HG03520 (cell line): ENCODE data around the gene ANGPT4.

Source experiments
- ATAC-seq: cut with Tn5 transposase; IDR thresholded peaks from one replicate; pipeline ENCODE4 v1.9.1; 2021; ENCODE audit warnings: mild to moderate bottlenecking, moderate library complexity; ENCODE audit not compliant: unreplicated experiment

Gene ANGPT4, protein sequence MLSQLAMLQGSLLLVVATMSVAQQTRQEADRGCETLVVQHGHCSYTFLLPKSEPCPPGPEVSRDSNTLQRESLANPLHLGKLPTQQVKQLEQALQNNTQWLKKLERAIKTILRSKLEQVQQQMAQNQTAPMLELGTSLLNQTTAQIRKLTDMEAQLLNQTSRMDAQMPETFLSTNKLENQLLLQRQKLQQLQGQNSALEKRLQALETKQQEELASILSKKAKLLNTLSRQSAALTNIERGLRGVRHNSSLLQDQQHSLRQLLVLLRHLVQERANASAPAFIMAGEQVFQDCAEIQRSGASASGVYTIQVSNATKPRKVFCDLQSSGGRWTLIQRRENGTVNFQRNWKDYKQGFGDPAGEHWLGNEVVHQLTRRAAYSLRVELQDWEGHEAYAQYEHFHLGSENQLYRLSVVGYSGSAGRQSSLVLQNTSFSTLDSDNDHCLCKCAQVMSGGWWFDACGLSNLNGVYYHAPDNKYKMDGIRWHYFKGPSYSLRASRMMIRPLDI

DNA sequence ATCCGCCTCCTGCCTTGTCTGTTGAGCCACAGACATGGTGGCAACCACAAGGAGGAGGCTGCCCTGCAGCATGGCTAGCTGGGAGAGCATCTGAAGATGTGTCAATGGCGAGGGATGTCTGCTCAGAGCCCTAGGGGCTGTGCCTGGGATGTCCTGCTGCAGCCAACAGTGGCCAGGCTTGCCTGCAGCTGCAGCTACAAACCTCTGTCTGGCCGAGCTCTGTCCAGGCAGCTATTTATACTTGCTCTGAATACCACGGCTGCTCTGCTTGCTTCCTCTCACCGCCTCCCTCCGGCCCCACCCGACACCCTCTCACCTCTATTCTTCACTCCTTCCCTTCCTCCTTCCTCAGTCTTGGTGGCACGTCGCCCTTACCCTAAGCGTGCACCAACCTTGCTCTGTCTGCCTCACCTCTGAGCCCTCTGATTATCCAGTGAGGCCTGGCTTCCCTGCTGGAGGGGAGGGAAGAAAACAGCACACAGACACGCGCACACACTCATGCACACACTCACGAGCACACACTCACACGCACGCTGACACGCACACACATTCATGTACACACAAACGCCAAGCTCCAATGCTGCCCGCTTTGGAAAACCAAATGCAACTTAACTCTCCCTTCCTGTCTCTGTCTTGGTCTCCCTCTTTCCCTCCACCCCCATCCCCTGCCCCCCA, at the start of gene ANGPT4:
Gene ANGPT4 (minus strand): TSS at position 210 of the 675 bp plus-strand sequence. CDS start 120 bp downstream, at position 90.
- ATAC-seq: no peak

DNA sequence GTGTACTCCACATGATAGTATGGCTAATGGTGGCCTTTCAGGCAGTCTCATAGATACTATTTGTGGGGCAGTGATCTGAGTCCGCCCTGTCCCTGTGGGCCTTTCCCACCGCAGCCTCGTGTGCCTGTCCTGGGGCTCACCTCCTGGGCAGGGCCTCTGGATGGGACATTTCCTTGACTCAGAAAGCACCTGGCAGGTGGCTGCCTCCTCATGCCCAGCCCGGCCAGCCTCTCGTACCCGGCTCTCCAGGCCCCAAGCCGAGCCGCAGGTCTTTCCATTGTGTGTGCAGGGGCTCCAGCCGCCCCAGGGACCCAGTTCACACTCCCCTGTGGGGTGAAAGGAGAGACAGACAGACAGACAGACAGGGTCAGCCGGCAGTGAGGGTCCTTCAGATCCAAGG, 47.7 kb upstream of the ANGPT4 start:
- ATAC-seq: no peak

DNA sequence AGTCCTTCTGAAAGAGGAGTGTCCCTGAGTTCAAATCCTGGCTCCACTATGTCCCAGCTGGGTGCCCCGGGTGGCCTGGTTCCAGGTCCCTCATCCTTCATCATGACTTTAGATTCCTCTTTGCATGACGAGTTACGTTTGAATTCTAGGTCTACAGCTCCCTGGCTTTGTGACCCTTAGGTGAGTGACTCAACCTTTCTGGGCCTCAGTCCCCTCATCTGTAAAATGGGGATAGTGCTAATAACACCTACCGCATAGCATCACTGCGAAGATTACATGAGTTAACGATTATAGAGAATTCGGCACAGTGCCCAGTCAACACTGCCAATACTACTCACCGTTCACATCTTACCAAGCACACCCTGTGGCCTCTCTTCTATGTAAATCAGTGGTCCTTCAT, 46.5 kb upstream of the ANGPT4 start:
- ATAC-seq: no peak

DNA sequence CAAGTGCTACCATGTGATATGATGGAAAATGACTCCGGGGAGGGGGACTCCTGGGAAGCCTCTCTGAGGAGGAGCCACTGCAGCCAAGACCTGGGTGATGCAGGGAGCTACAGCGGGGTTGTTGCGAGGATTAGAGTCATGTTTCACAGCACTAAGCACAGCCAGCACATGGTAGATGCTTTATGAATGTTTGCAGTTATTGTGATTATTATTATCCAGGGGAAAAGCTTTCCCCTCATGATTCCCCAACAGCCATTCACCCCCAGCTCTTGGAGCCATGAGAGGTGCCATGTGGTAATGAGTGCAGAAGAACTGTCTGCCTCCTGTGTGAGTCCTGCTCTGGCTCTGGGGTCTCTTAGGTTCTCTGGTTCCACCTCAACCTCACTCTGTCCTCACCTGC, 46.1 kb upstream of the ANGPT4 start:
- ATAC-seq: no peak

DNA sequence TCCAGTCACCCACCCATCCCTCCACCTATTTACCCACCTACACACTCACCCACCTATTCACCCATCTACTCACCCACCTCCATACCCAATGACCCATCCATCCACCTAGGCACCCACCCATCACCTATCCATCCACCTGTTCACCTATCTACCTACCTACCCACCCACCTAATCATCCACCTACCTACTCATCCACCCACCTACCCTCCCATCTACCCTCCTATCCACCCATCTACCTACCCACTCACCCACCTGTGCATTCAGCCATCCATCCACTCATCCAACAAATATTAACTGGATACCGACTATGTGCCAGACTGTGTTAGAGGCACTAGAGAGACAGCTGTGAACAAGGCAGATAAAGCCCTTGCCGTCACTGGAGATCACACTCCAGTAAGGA, 45.6 kb upstream of the ANGPT4 start:
- no peak for ATAC-seq

DNA sequence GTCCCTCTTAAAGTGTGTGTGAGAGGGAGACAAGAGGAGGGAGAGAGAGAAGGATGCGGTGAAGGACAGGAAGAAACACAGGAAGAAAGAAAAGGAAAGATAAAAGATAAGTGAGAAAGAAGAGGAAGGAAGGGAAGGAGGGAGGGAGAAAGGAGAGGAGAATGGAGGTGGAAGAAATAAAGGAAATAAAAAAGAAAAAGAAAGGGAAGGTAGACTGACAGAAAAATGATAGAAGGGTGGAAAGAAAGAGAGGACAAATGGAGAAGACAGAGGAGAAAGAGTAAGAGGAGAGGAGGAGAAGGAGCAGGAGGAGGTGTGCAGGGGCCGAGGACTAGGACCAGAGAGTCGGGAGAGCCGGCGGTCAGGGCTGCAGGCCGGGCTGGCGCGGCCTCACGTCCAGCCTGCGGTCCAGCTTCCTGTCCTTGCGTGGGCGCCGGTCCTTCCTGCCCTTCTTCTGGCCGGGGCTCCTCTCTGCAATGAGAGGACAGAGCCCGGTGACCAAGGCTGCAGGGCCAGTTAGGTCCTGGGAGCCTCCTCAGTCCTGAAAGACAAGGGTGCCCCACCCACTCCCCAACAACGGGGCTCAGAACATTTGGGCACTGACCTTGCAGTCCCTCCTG, 44.0 kb upstream of the ANGPT4 start:
- ATAC-seq: no peak

DNA sequence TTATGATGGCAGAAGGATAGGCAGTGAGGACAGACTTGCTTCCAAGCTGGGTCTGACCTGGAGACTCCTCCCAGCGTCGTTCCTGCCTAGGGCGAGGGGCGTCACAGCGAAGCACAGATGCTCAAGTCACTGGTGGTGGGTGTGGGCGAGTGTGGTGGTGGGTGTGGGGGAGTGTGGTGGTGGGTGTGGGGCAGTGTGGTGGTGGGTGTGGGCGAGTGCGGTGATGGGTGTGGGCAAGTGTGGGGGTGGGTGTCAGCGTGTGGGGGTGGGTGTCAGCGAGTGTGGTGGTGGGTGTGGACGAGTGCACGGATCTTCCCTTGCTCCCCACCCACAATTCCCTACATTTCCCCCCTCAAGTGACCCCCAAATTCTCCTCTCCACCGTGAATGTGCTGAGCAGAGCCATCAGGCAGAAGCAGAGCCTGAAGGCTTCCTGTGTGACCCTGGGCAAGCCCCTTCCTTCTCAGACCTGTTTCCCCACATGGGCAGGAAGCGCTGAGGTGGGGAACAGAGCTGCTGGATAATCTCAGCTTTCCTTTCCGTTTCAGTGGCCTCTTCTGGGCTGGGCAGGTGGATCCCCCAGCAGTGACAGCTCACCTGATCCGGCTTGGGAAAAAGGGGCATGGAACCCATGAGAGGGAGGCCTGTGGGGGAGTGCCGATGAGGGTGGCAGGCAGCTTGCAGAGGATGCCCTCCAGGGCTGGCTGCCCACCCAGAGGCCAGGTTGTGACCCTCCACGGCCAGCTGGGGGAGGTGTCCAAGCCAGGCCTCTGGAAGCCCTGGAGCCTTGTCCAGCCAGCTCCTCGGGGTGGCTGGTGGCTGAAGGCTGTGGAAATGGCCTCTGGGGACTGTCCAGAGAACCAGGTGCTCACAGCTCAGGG, 43.0 kb upstream of the ANGPT4 start:
- ATAC-seq: no peak

DNA sequence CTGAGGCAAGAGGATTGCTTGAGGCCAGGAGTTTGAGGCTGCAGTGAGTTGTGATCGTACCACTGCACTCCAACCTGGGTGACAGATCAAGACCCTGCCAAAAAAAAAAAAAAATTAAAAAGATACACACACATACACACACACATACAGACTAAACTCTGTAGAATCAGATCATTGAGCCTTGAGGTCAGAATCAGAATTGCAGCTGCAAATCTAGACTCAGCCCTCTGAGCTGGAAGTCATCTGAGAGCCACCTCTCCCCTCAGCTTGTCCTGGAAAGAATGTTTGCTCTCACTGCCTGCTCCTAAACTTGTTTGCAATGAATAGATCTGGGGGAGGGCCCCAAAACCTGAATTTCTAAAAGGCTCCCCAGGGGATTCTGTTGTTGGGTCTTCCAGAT, 41.4 kb upstream of the ANGPT4 start:
- ATAC-seq: no peak

DNA sequence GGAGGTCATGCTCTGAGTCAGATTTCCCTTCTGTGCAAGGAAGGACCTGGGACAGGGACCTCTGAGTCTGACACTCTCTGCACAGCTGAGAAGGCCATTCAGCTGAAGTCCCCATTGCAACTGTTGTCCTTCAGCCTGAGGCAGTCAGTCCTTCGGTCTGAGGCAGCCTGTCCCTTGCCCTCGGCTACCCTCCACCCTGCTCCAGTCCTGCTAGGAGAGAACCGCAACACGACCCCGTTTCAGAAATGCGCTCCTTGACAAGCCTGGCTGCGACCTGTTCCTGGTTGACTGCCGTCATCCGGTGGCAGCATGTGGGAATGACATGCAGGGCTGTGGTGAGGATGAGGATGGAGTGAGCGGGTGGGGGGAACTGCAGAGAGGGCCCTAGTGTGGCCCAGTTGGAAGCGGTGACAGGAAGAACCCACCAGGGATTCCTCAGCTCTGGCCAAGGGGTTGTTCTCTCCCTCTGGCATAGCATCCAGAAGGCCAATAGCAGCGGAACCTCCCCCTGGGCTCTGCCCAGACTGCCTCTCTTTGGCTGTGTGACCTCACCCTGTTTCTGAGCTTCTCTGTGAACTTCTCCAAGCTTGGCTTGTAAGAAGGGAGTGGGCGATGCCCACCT, 40.3 kb upstream of the ANGPT4 start:
- no peak for ATAC-seq

DNA sequence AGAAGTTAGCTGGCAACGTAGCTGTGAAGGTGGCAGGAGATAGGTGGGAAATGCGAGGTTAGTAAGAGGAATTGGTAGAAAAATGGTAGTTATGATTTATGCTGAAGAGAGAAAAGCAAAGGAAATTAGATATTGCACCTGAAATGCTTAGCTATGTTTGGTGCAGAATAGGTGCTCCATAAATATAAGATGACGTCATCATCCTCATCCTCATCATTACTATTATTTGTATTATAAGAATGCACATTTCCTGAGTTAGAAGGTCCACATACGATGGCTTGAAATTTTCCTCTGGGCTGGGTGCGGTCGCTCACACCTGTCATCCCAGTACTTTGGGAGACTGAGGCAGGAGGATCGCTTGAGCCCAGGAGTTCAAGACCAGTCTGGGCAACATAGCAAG, 39.5 kb upstream of the ANGPT4 start:
- no peak for ATAC-seq

DNA sequence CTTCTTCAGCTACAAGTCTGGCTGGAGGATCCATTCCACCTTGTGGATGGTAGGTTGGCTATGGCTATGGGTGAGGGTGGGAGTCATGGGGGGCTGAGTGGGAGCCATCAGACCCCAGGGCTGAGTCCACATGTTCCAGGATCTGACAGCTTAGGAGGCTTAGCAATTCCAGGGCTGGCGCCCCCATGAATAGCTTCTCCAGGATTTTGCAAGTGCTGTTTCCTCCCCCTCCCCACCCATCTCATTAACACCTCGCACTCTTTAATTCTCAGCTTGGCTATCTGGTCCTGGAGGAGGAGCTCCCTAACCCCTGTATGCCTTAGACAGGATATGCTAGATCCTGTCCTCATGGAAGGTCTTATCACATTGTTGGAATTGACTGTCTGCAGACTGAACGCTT, 39.0 kb upstream of the ANGPT4 start:
- ATAC-seq: no peak

DNA sequence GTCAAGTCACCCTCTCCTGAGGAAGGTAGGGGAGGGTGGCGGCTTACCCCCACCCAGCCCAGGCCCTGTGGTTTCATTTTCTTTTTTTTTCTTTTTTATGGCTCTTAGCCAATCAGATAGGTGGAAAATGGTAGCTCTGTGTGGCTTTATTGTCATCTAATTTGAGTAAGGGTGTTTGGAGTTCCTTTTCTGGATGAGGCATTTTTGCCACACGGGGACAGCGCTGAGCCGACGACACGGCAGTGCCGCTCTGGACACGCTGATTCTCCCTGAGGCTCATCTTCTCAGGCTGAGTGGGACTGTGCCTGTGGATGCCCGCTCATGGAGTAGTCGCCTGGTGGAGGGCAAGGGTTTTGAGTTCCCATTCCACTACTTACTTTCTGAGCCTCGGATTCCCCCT, 37.6 kb upstream of the ANGPT4 start:
- ATAC-seq: no peak

DNA sequence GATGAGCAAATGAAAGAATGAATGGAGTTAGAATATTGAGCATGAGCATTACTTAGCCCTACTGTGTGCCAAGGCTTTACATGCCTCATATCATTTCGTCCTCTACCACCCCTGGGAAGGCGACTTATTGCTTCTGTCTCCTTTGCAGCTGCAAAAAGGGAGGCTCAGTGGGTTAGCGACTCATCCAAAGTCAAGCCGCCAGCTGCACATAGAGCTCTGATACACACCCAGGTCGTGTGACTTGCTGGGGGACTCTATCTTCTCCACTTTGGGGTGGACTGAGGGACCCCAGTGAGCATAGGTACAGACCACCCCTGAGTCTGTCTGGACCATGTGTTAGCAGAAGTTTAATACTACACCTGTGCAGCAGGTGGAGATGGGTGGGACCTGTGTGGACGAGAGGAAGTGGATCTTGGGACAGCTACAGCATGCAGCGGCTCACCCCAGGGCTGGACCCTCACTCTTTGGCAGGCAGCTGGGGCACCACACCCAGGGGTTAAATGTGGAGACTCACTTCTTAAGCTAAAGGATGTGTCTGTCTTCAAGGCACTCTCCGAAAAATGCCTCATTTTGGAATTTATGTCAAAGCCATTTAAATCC, 36.2 kb upstream of the ANGPT4 start:
- ATAC-seq: no peak

DNA sequence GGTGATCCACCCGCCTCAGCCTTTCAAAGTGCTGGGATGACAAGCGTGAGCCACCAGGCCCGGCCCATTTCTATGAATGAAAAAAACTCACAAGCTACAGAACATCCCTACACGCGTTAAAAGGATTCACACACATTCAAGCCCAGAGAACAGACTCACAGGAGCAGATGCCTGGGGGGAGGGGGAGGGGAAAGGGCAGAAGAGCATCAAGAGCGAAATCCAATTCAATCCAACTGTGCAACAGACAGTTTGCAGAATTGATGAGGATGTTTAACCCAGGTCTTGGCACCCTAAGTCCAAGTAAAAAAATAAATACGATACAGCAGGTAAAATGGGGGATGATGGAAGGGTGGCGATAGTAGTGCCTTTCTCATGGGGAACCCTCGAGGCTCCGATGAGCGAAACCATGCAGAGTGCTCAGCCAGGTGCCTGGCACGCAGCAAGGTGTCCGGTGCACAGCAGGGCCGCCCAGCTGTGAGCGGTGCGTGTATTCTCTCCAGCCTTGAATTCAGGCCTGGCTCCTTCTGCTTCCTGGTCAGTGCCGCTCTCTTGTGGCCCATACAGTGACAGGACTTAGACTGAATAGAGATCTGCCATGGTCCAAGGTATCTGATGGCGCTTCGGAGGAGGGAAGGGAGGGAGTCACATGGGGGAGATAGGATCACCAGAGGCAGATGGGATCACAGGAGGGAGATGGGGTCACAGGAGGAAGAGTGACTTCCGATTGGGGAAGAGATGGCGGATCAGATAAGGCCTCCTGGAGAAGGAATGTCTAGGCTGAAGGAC, 35.4 kb upstream of the ANGPT4 start:
- ATAC-seq: no peak

DNA sequence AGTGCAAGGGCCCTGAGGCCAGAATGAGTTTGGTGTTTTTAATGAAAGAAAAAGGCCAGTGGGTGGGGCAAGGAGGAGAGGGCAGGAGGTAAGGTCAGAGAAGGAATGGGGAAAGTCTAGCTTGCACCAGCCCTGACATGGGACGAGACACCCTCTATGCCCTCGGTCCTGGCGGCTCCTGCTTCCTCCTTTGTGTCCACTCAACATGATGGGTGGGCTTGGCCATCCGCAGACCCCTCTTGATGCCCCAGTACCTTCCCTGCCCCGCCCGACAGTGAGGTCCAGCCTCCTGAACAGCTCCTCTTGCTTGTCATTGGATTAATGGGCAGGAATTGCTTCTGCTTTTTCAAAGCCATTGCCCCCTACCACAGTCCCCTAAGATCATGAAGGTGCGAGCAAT, 33.6 kb upstream of the ANGPT4 start:
- ATAC-seq: no peak

DNA sequence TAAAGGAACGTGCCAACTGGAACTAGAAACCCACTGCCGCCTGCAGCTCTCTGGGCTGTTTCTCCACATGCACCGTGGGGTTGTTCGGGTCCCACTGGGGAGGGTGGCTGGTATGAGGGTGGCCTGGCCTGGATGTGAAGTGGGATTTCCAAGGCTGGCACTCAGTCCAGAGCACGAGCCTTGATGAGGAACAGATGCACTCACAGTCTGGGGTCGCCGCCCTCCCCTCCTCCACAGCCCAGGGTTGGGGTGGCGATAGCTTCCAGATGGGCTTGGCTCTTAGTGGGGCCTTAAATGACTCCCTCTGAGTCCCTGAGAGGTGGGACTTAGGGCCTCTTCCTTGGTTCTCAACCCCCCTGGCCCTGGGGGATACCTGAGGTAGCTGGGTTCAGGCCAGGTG, 30.7 kb upstream of the ANGPT4 start:
- ATAC-seq: no peak

DNA sequence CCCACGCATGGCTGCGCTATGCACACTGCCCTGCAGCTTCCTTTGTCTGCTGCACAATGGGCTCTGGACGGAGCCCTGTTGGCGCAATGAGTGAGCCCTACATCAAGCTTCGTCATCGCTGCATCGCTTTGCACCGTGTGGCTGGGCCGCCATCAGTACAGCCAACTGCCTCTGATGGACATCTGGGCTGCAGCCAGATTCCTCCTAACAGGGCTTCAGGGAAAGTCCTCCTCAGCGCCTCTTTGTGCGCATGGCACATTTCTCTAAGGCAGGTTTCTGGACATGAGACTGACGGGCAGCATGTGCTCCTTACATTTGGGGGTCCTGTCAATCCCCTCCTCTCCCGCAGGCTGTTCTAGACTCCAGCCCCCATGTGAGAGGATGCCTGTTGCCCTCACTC, 29.7 kb upstream of the ANGPT4 start:
- ATAC-seq: no peak

DNA sequence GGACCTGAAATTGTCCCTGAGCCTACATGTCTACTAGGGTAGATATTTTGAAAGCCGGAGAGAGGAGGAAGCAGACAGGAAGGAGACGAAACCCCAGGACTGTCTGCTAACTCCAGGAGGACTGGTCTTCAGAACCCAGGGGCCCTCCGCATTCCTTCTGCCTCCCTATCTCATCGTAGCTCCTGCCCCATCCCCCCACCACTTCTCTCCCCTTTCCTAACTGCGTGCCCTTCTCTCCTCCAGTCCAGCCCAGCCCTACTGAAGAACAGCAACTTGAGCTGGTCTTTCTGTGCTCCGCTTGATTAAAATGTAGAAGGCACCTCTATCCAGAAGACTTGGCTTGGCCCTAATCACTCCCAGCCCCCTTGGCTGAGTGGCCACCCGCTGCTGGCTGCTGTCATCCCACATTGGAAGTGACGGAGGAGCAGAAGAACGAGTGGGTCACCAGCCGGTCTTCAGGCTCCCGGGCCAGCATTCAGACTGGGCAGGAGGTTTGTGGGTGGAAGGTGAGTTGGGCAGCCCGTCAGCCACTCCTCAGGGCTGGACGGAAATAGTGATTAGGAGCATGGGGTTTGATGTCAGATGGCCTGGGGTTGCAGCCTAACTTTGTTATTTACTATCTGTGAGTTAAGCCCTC, 28.8 kb upstream of the ANGPT4 start:
- ATAC-seq: no peak

DNA sequence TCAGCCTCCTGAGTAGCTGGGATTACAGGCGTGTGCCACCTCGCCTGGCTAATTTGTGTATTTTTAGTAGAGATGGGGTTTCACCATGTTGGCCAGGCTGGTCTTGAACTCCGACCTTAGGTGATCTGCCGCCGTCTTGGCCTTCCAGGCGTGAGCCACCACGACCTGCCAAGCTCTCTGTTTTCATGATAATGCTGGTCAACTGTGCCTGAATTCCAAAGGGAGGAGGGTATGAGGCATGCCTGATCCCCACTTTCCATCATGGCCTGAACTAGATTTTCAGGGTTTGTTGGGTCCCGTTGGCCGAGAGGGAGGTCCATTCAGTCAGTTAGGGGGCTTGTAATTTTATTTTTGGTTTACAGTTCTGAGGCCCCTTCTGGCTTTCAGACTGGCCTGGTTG, 28.0 kb upstream of the ANGPT4 start:
- ATAC-seq: no peak
